HG03175 (cell line): ENCODE results near the gene ADD1.
"Not testable (repeated sequence)": the region's sequence is repeated elsewhere in the genome, so short reads cannot be mapped to it uniquely, and the experiment has no call there.

Experiments used
- ATAC-seq: cut with Tn5 transposase; IDR thresholded peaks from one replicate; pipeline ENCODE4 v1.9.1; 2021; ENCODE audit warnings: mild to moderate bottlenecking, moderate library complexity; ENCODE audit not compliant: unreplicated experiment

ADD1 gene

DNA sequence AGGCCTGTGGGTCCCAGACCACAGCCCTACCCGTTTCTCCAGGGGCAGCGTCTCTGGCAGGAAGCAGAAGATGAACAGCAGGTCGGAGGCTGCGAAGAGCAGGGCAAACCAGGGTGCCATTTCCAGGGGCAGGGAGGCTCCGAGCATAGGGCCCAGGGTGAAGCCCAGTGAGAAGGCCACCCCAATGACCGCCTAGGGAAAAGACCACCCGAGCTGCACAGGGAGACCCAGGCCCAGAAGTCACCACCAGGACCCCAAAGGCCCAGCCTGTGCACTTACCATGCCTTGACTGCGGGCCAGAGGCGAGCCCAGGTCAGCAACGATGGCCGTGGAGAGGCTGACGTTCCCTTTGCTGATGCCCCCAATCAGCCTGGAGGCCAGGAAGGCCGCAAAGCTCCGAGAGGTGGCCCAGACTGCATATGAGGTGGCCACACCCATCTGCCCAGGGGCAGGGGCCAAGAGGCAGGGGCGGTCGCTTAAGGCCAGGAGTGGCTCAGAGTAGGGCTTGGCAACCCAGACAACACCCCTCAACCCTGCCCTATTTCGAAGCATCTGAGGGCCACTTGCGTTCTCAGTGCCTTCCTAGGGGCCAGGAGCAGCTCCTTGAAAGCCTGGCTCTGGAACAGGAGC, 88.8 kb downstream of the ADD1 start:
- ATAC-seq: no peak

DNA sequence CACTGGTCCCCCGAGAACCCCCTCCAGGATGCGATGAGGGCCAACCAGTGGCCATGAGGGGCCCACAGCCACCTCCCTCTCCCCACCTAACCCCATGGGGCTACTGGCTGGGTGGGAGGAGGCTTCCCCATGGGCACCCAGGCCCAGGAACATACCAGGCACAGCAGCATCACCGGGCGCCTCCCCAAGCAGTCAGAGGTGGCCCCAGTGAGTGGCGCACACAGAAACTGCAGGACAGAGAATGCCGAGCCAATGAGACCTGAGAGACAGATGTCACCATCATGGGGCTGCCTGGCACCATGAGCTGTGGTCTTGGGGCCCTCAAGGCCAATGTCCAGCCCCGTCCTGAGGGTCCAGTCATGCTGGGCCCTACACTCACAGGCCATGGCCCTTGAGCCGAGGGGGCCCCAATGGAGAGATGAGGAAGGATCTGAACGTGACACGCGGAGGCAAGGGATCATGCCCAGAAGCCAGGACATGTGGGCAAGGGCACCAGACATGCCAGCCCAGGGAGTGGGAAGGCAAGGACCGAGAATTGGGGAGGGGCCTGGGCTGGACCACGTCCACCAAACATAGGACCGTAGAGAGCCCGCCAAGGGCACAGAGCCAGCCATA, 89.4 kb downstream of the ADD1 start:
- ATAC-seq: no peak

DNA sequence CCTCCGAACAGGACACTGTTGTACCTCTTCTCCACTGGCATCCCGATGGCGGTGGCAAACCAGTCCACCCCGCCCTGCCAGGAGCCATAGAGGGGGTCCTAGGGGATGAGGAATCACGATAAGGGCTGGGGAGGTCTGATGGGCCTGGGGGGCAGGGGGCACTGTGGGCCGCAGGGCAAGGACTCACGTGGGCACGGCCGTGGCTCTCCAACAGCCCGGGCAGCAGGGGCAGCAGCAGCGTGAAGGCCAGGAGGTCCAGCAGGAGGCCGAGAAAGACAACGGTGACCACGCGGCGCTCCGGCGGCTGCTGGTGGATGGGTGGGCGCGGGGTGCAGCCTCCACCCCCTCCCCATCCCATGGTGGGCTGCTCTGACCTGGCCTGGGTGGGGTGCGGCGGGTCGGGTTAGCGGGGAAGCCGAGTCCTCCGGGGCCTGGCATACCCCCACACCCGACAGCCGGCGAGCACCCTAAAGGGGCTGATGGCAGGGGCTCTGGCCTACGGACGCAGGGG, 90.0 kb downstream of the ADD1 start:
- ATAC-seq: no peak

DNA sequence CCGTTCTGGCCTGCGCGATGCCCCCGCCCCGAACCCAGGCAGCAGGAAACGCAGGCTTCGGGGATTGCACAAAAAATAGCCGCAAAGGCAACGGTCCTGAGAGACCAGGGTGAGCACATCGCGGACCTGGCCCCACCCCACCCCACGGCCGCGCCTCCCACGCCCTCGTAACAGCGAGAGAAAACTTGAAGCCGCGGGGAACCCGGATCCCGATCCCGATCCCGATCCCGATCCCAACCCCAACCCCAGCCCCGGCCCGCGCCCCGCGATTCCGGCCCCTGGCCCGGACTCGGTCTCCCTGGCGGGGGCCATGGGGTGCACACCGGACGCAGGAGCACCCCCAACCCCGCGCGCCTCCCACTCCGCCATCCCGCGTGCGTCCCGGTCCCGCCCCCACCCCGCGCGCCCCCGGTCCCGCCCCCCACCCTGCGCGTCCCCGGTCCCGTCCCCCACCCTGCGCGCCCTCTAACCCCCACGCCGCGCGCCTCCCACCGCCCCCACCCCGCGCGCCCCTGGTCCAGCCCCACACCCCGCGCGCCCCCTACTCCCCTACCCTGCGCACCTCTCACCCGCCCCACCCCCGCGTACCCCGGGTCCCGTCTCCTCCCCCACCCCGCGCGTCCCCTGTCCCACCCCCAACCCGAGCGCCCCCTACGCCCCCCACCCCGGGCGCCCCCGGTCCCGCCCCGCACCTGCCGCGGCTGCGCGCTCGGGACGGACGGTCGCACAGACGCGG, 90.6 kb downstream of the ADD1 start:
- ATAC-seq: no peak

DNA sequence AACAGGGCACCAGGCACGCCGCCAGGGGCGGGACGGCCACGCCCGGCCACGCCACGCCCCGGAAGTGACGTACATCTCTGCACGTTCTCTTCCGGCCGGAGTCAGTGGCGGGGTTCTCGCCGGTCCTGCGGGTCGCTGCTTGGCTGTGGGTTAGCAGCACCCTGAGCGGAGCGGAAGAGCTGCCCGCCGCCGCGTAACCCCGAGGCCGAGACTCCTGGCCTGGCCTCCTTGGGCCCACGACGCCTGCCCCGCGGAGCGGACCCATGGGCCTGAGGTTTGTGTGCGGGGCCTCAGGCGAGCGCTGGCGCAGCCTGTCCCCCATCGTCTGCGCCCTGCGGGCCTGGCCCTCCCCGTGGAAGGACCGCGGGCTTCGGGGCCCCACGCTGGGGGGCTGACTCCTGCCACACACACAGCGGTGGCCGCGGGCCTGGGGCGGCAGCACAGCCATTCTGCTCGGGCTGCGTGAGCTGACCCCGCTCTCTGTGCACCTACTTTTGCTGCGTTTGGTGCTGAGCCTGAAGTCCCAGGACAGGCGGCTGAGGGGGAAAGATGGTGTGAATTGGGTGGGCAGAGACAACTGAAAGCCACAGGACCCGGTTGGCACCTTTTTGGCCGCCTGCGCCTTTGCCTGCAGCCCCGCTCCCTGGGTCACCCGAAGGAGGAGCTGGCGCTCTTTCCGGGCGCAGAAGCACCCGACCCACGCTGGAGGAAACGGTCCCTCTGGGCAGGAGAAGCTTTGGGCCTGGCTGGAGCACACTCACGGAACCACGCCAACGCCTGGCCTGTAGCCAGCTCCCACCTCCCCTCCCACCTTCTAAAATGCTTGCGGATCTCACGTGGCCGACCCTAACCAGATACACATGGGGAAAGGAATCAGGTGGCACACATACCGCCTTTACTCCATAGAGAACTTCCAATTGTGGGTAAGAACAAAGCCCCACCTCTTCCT, 91.4 kb downstream of the ADD1 start:
- ATAC-seq: peak; percentile 56

DNA sequence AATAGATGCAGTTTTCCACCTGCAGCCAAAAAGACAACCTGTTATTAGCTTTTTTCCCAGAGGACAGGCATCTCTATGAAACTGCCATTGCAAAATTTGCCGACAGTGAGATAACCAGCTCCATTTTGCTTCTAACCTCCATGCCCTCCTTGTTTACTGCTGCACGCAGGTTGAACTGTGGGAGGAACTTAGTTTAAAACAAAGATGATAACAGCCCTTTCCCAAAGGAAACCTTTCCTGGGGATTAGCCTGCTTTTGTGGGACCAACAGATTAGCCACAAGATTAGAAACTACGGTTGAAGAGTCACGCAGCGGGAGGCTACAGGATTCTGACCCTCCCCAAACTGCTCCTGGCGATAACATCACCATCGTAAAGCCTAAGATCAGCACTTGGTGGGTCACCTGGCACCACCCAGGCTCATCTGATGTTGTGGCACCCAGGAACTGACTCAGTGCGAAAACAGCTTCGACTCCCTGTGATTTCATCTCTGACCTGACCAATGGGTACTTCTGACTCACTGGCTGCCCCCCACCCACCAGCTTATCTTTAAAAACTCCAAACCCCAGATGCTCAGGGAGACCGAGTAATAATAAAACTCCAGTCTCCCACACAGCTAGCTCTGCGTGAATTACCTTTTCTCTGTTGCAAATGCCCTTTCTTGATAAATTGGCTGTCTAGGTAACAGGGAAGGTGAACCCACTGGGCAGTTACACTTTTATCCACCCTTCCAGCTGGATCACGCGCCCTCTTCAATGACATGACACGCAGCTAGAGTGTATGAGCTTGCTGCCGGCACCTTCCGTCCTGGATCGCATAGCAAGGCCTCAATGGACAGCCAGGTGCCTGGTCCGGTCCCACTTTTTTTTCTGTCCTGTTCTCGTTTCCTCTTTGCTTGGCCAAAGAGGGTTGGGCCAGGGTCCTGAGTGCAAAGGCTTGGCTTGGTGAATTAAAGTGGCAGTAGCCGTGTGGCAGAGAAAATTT, 92.4 kb downstream of the ADD1 start:
- ATAC-seq: no peak

DNA sequence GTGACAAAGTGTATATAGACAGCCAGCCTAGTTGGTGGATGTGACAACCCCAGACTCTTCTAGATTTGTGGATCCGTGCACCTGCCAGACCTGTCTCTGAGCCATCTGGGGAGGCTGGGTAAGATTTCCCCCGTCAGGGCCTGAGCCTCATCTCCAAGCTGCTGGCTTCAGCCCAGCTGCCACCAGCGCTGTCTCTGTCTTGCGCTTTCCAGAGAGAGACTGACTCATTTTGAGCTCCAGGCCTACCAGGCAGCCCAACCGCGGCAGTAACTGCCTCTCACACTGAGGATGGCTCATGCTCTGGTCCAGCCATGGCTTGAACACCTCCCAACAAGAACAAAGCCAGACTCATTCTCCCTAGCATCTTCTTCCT, 93.1 kb downstream of the ADD1 start:
- ATAC-seq: peak; percentile 35

DNA sequence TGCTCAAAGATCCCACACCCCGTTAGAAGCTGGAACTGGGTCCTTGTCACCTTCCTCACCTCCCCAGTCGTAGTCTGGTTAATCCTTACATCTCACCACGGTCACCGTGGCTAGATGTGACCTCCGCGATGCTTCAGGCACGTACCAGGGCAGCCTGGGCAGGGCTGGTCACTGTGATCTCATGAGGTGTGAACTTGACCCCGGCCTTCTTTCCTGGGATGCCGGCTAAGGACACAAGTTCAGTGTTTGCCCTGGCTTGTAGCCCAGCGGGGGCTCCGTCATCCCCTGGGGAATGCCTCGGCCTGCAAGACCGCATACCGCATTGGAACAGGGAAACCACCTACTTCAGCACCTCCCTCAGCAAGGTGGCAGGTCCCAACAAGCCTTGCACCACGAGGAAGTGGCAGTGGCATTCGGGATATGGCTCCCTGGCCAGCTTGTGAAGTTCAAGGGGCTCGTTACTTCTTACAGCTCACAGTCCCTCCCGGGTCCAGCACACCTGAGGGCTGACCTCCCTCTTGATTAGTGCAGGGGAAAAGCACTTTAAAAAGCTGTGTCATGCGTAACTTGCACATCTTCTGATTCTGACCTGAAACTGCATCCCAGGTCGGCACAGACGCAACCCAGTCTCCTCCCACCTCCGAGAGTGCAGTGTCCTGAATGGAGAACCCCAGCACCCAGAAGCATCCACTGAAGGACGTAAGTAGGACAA, 93.7 kb downstream of the ADD1 start:
- no peak for ATAC-seq

DNA sequence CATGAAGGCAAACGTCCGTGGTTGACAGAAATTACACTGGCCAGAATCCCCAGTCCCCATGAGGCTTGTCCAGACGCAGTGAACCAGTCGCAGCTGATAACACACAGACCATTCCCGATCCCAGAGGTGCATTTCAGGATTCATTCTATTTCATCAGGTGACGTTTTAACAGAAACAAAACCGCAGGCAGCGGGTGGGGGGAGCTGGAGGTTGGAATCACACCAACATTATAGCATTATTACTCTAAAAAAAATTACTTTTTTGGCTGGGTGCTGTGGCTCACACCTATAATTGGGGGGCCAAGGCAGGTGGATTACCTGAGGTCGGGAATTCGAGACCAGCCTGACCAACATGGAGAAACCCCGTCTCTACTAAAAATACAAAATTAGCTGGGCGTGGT, 94.3 kb downstream of the ADD1 start:
- ATAC-seq: no peak

DNA sequence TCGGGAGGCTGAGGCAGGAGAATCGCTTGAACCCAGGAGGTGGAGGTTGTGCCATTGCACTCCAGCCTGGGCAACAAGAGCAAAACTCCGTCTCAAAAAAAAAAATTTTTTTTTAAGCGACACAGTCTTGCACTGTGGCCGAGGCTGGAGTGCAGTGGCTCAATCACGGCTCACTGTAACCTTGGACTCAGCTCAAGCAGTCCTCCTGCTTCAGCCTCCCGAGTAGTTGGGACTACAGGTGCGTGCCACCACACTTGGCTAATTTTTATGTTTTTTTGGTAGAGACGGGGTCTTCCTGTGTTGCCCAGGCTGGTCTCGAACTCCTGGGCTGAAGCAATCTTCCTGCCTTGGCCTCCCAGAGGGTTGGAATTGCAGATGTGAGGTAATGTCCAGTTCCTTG, 94.8 kb downstream of the ADD1 start:
- not testable (repeated sequence) for ATAC-seq

DNA sequence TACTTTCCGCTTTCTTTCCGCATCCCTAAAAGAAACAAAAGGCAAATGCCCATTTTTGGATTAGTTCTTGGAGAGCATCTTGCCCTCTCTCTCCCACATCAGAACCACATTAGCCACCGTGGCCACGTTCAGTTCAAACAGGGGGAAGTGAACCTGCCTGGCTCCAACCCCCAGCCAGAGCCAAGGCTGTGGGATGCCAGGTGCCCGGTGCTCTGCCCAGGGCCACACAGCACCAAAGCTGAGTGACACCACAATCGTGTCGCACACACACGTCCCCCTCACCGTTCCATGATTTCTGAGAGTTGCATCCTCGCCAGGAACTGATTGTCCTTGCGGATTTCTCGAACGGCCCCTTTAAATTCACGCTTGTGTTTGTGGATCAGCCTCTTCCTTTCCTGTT, 95.3 kb downstream of the ADD1 start:
- no peak for ATAC-seq

DNA sequence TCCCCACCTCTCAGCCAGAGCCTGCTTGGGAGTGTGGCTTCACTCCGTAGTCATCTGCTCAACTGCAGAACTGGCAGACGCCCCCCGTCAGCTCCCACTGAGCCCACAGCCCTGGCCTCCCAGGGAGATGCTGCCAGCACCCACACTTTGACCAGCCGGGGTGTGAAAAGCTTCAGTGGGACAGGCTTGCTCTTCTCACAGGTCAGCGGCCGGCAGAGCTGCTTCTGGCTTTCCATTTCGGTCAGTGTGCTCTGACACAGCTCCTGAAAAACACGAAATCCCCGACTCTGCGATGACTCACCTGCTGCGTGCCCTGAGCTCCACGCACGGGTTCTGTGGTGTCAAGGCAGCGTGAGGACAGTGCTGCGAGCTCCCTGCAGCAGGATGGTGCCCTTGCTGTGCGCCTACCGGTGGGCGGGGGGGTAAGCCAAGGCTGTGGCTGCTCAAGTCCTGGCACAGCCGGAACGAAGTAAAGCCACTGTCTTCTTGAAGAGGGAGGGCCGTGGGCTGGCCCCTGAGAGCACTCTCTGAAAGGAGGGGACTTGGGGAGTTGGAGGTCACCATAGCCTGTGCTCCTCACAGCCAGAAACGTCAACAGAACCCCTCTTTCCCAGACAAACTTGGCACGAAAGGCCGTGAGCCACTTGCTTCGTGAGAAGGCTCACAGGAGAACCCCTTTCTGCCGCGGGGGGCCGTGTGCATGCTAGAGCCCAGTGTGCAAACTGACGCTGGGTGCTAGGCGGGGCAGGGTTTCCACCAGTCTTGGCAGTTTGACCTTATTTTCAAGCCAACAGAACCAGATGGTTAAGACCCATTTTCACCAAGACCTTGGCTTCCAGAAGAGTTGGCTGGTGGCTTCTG, 96.0 kb downstream of the ADD1 start:
- no peak for ATAC-seq

DNA sequence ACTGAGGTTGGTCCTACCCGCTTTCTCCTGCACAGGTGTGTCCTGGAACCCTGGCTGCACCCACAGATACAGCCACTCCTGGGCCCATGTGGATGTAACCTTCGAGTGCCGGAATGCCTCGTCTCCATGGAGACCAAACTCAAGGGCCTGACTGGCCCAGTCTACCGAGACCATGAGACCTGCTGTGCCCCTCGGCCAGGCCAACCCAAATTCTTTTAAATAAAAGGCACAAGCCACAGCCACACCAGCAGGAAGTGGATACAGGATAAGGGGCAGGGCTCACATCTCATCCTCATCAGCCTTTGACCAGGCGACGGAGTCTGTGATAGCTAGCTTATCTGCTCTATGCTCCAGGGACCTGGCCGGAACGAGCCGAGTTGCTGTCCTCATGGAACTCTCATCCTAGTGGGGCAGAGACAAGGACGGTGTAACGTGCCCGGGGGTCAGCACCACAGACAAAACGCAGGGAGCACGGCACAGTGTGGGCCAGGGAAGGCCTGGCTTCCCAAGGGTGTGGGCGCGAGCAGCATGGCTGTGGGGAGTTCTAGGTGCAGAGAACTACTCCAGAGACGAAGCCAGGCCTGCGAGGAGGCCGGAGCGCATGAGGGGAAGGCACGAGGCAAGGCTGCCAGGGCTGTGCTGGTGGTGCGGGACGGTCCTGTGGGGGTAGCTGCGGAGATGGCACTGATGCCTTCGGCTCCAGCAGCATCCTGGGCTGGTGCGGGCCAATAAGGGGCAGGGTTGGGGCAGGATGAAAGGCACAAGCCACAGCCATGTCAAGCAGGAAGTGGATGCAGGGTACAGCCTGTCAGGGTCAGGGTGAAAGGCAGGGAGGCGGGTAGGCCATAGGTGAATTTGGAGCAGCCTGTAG, 96.9 kb downstream of the ADD1 start:
- ATAC-seq: no peak

DNA sequence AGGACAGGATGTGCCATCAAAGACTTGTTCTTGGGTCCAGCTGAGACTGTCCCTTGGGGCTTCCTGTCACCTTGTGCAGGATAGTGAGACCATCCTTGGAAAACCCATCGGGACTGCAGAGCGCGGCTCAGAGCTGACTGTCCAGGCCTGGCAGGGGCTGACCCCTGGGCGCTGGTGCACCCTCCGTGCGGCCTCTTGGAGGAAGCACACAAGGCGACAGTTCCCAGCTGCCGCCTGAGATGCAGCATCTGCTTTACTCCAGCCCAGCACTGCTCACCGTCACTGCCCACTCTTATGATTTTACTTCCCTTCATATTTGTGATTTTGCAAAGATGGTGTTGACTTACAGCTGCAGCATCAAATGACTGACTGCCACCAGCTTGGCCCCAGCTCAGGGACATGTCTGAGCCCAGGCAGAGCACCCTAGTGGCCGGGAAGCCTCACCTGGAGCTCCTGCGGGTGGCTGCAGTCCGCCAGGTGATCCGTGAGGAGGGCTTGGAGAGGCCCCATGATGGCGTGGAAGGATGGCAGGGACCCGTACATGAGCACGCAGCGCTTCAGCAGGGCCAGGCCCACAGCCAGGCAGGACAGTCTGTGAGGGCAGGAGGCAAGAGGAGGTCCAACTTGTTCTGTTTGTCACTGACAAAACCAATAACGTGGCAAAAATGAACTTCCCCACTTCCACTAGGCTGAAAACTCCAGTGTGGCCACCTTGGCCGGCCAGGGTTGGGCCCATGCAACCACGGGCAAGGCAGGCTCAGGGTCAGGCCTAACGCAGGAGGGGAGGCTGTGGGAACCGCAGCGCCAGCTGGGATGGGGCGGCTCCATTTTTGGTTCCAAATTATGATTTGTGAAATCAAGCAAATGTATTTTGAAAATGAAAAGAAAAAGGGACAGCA, 97.7 kb downstream of the ADD1 start:
- ATAC-seq: no peak

DNA sequence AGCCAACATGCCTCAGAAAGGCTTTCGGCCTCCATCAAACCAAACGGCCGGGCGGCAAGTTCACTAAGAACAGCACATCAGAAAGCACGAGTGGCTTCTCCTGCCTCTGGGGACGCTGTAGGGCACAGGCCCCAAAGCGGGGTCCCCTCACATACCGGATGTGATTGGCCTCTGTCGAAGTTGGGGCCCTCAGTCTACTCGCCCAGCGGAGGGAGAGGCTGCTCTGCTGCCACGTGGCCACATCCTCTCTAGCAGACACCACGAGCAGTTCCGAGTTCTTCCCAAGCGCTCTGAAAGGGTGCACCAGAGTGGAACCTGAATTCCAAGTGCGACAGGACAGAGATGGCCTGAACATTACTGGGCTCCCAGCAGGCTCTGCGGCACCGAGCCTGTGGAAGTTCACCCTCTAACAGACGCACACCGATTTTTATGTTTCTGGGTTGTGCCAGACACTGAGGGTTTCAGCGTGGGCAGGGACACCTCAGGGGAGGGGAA, 98.4 kb downstream of the ADD1 start:
- no peak for ATAC-seq
